Globus pallidus (tissue), 1 donor: Measurements from ENCODE around the gene ARMH2.

ENCODE experiments used
- DNase-seq: peaks from one replicate; pipeline ENCODE4 v3.0.0-alpha.2; 2015; ENCODE audit warnings: low spot score

ARMH2 gene

GRCh38 chr6:24798740-24799540, at the start of gene ARMH2:
Gene ARMH2, minus strand, starts transcription at chr6:24798917. Its CDS starts 60 bp downstream, at chr6:24798857.
- DNase-seq, result no peak

GRCh38 chr6:24848461-24848860, 49.7 kb upstream of the ARMH2 start:
- peak; percentile 80 for DNase-seq

GRCh38 chr6:24847402-24847801, 48.7 kb upstream of the ARMH2 start:
- no peak for DNase-seq

GRCh38 chr6:24845578-24845977, 46.9 kb upstream of the ARMH2 start:
- no peak for DNase-seq

- no peak for DNase-seq
These were observed 46.2 kb upstream of the ARMH2 start for GRCh38 chr6:24844903-24845302.

GRCh38 chr6:24844061-24844460, 45.3 kb upstream of the ARMH2 start:
- DNase-seq, result no peak

- no peak for DNase-seq
These were observed 41.5 kb upstream of the ARMH2 start for GRCh38 chr6:24840187-24840586.

- no peak for DNase-seq
These were observed 40.3 kb upstream of the ARMH2 start for GRCh38 chr6:24838994-24839393.

- DNase-seq, result no peak
These were observed 39.4 kb upstream of the ARMH2 start for GRCh38 chr6:24838081-24838480.

GRCh38 chr6:24836109-24836508, 37.4 kb upstream of the ARMH2 start:
- peak; percentile 81 for DNase-seq

- no peak for DNase-seq
These were observed 35.1 kb upstream of the ARMH2 start for GRCh38 chr6:24833711-24834386.

- DNase-seq, result no peak
These were observed 34.1 kb upstream of the ARMH2 start for GRCh38 chr6:24832794-24833193.

GRCh38 chr6:24831771-24832716, 33.3 kb upstream of the ARMH2 start:
- DNase-seq, result no peak

GRCh38 chr6:24829657-24830056, 30.9 kb upstream of the ARMH2 start:
- no peak for DNase-seq

- no peak for DNase-seq
These were observed 29.3 kb upstream of the ARMH2 start for GRCh38 chr6:24827970-24828369.

GRCh38 chr6:24827162-24827561, 28.4 kb upstream of the ARMH2 start:
- DNase-seq, result no peak

GRCh38 chr6:24825130-24825630, 26.5 kb upstream of the ARMH2 start:
- no peak for DNase-seq

GRCh38 chr6:24824142-24824938, 25.6 kb upstream of the ARMH2 start:
- DNase-seq, result no peak

GRCh38 chr6:24823185-24823584, 24.5 kb upstream of the ARMH2 start:
- no peak for DNase-seq

- DNase-seq, result no peak
These were observed 24.0 kb upstream of the ARMH2 start for GRCh38 chr6:24822696-24823095.

GRCh38 chr6:24821860-24822444, 23.2 kb upstream of the ARMH2 start:
- no peak for DNase-seq
